Esophagus mucosa (tissue), 1 donor: ENCODE results near the gene FSIP1. TPM values are rescaled to one million over a fixed set of nuclear protein-coding genes. Genes with fewer than 3 reads are reported as not detected.
A peak's percentile ranks its signal among the peaks of the same experiment; 100 is the strongest.

Experiments
- ATAC-seq: fragments of 200-7000 bp; cut with Tn5 transposase; one replicate; pipeline ENCODE4 v1.9.1; 2020
- total RNA-seq: library from RNA; stranded (reverse); gene quantifications from one replicate; pipeline ENCODE4 v1.2.4, GENCODE V29; 2023
- donor health status: DM: yes; HTN: yes; CAD: no.

Gene FSIP1
- total RNA-seq, 1 donor from 2014 or later = 0.28 TPM

DNA sequence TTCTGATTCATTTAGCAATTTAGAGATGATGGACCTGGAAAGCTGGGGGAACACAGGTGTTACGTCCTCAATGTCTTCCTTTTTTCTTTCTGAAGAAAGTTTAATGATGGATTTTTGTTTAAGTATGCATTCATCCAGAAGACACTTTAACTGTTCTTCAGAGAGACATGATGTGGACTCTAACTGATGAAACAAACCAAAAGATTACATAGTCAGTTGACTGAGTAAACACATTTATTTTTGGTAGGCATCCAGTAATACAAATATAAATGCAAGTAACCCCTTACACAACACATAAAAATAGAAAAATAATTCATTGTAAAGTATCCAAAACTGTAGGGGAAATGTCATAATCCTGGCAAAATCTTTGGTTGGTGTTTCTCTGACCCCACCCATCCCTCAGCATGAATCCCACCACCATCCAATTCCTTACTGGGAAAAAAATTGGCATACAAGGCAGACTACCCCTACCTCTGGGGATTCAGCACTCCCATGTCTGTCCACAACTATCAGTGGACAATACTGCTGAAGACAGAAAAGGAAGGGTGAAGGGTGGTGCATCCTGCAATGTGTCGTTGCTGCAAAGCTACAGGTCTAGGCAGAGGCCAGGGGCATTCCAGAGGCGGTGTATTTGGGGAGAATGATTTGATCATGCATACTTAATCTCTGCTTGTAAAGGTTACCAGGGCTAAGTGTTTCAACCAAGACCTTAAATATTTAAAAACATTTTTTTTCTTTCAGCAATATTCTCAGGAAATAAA is 164.4 kb downstream of the FSIP1 start:
- ATAC-seq = no peak

DNA sequence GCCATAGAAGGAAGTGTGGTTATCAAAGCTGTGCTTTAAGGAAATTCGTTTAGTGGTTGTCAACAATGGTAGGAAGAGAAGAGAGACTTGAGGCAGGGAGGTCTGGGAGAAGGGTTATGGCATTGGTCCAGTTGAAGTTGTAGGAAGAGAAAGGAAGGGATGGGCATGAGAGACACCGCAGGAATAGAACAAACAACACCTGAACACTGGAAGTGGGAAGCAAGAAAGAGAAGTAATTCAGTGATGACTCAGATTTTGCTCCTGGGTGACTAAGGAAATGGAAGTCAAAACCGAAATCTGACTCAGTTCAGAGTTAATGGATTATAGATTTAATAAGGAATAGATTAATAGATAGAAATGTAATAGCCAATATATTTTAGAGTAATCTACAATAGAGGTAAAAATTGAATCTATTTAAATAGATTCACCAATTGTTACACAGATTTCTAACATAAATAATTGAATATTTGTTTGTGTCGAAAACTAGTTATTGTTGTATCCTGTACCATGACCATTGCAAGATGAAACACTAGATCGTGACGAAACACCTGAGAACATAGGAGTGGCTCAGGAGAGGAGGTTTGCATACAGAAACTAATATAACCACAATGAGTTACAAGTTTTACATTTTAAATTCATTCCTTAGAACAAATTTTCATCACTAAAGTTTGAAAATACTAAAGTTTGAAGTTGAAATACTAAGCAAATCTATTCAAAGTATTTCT is 165.7 kb downstream of the FSIP1 start:
- ATAC-seq = no peak

DNA sequence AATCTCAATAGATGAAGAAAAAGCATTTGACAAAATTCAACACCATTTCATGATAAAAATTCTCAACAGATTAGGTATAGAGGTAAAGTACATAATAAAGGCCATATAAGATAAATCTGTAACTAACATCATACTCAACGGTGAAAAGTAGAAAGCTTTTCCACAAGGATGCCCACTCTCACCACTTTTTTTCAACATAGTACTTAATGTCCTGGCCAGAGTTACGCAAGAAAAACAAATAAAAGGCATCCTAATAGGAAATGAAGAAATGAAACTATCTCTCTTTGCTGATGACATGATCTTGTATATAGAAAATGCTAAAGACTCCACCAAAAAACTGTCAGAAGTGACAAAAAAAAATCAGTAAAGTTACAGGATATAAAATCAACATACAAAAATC is 168.8 kb downstream of the FSIP1 start:
- ATAC-seq = no peak

- no peak for ATAC-seq
These were observed 169.4 kb downstream of the FSIP1 start for GRCh38 chr15:39613271-39613670.

- no peak for ATAC-seq
These were observed 172.0 kb downstream of the FSIP1 start for GRCh38 chr15:39610665-39611064.

DNA sequence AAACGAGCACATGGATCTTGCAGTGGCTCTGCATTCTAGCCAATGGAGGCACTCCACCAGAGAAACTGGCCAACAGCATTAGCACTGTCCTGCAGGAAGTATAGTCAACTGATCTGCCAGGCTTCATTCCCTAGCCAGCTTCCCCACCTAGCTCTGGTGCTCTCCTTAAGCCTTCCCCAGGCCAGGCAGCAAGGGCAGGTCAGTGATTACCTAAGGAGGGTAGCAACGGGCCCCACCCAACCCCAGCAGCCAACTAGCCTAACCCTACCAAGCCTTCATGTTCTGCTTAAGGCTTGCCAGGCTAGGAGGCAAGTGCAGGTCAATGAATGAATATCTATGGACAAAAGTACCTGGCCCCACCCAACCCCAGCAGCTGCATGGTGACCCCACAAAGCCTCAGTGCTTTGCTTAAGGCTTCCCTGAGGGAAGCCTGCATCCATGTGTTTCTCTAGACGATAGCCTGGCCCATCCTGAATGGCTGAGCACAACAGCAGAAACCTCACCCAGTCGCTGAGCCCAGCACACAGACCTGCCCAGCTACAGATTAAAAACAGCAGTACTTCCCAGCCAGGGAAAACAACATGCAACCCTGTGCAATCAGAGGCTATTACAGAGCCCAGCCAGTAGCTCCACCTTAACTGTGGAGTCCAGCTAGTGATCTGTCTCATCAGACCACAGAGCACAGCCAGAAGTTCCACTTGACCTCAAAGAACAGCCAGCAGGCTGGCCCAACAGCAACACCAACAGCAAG is 173.3 kb downstream of the FSIP1 start:
- ATAC-seq = peak; percentile 93

GRCh38 chr15:39608185-39609139 is 174.2 kb downstream of the FSIP1 start:
- no peak for ATAC-seq

- ATAC-seq = no peak
These were observed 177.5 kb downstream of the FSIP1 start for GRCh38 chr15:39605146-39605545.

- no peak for ATAC-seq
These were observed 180.5 kb downstream of the FSIP1 start for GRCh38 chr15:39602143-39602542.

- no peak for ATAC-seq
These were observed 182.8 kb downstream of the FSIP1 start for GRCh38 chr15:39599871-39600270.

DNA sequence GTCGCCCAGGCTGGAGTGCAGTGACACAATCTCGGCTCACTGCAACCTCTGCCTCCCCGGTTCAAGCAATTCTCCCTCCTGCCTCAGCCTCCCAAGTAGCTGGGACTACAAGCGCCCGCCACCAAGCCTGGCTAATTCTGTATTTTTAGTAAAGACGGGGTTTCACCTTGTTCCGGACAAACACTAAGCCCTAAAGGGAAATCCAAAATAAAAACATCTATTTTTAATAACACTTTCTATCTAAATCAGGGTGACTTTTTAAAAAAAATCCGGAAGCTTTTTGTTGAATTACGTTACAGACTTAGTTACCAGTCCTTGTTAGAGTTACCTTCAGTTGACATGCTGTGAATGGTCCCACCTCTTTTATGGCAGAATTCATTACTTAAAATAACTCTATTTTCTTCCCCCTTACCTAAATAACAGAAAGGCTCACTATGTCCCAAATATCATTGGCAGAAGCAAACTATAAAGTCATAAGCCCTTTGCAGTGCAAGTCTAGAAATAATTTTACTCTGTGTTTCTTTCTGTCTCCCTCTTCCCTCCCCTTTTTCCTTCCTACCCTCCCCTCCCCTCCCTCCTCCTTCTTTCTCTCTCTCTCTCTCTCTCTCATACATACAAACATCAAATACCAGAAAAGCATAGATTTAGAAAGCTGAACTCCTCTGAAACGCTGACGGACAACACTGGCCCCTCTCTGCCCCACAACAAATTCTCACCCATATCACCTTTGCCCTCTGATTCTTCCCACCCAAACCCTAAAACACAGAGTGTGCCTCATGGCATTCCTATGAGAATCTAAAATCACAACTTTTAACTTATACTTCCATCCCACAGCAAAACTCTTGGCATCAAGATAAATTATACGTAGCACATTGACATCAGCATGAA is 183.4 kb downstream of the FSIP1 start:
- ATAC-seq = no peak

GRCh38 chr15:39598186-39598850 is 184.3 kb downstream of the FSIP1 start:
- no peak for ATAC-seq

GRCh38 chr15:39597751-39598185 is 184.9 kb downstream of the FSIP1 start:
- no peak for ATAC-seq

GRCh38 chr15:39597336-39597735 is 185.3 kb downstream of the FSIP1 start:
- ATAC-seq = no peak

DNA sequence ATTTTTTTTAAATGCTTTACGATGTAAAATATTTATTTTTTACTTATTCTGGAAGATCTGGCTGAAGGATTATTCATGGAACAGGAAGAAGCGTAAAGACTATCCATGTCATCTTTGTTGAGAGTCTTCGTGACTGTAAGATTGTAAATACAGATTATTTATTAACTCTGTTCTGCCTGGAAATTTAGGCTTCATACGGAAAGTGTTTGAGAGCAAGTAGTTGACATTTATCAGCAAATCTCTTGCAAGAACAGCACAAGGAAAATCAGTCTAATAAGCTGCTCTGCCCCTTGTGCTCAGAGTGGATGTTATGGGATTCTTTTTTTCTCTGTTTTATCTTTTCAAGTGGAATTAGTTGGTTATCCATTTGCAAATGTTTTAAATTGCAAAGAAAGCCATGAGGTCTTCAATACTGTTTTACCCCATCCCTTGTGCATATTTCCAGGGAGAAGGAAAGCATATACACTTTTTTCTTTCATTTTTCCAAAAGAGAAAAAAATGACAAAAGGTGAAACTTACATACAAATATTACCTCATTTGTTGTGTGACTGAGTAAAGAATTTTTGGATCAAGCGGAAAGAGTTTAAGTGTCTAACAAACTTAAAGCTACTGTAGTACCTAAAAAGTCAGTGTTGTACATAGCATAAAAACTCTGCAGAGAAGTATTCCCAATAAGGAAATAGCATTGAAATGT is 186.1 kb downstream of the FSIP1 start:
- no peak for ATAC-seq

- no peak for ATAC-seq
These were observed 187.1 kb downstream of the FSIP1 start for GRCh38 chr15:39595338-39596221.

- ATAC-seq = no peak
These were observed 187.9 kb downstream of the FSIP1 start for GRCh38 chr15:39594446-39595337.
